ENCODE data around the gene FERMT2. TPM values are rescaled to one million over a fixed set of nuclear protein-coding genes. Genes with fewer than 3 reads are reported as not detected.

FERMT2 gene
- total and polyA plus RNA-seq, 9 of the 15 experiments (the other 6 are each of a cell fraction or from before 2014, with no cell fraction given) = 0.10 to 1.3 (median 0.40) TPM

DNA sequence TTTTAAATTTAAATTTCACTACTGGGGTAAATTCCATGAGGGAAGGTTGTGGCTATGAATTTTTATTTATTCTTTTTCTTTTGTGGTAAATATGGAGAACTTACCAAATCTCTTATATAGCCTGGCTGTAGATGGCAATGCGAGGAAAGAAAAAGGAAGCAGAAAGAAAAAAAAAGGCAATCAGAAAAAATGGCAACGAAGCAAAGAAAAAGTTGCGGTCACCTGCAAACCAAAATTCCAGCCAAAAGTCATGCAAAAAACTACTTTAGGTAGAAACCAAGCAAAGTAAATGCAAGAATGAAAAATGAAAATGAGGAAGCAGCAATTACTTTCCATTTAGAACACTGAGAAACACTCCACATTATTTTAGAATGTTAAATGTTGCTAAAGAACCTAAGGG is 89.9 kb downstream of the FERMT2 start (continued):
- TF ChIP-seq, protein P1, sequence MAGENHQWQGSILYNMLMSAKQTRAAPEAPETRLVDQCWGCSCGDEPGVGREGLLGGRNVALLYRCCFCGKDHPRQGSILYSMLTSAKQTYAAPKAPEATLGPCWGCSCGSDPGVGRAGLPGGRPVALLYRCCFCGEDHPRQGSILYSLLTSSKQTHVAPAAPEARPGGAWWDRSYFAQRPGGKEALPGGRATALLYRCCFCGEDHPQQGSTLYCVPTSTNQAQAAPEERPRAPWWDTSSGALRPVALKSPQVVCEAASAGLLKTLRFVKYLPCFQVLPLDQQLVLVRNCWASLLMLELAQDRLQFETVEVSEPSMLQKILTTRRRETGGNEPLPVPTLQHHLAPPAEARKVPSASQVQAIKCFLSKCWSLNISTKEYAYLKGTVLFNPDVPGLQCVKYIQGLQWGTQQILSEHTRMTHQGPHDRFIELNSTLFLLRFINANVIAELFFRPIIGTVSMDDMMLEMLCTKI (IDR thresholded peaks at IDR 0.05; ENCODE audit: partially characterized antibody) = no peak
- TF ChIP-seq KAT8 (IDR thresholded peaks at IDR 0.05; ENCODE audit: low read depth) = no peak
- TF ChIP-seq, protein P2, sequence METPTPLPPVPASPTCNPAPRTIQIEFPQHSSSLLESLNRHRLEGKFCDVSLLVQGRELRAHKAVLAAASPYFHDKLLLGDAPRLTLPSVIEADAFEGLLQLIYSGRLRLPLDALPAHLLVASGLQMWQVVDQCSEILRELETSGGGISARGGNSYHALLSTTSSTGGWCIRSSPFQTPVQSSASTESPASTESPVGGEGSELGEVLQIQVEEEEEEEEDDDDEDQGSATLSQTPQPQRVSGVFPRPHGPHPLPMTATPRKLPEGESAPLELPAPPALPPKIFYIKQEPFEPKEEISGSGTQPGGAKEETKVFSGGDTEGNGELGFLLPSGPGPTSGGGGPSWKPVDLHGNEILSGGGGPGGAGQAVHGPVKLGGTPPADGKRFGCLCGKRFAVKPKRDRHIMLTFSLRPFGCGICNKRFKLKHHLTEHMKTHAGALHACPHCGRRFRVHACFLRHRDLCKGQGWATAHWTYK (CRISPR knock-in tag; IDR thresholded peaks at IDR 0.05) = no peak
- no peak for TF ChIP-seq TCF7 (IDR thresholded peaks at IDR 0.05; ENCODE audit: borderline replicate concordance)
- TF ChIP-seq MECOM (CRISPR knock-in tag; IDR thresholded peaks at IDR 0.05) = no peak
- TF ChIP-seq SP1 (CRISPR knock-in tag; IDR thresholded peaks at IDR 0.05) = no peak
- no peak for TF ChIP-seq ZNF444 (CRISPR knock-in tag; IDR thresholded peaks at IDR 0.05)

DNA sequence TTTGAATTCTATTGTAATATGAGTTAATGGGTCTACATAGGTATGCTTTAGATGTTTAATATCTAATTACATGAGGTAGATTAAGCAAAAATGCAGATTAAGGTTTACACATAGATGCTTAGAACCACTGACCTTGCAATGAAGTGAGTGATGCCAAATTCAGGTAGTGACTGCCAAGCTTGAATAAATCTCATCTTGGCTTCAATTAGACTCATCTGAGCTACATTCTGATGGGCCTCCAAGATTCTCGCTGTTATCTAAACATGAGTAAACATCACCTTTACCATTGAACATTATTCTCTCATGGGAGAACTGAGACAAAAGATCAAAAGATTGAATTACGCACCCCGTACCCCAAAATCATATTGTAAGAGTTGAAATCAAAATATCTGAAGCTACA is 90.6 kb downstream of the FERMT2 start:
- no peak overlapping the region for H2AFZ ChIP-seq (ENCODE audit: low read depth, low read length)
- ATAC-seq = no peak
- H3K9me3 ChIP-seq (replicated peaks; ENCODE audit: control insufficient read depth, insufficient read depth, low read depth, low read length) = no peaks in the 10 kb centered on the region
- in situ Hi-C loops (cut with MboI) = no loop called here
- intact Hi-C loops (cut with micrococcal nuclease) = no loop called here
- H3K27ac ChIP-seq (ENCODE audit: extremely low read depth, low read depth, low read length) = no peak overlapping the region
- H3K79me2 ChIP-seq (ENCODE audit: control insufficient read depth, insufficient read depth, low read length) = no peaks in the 10 kb centered on the region
- no peak overlapping the region for H3K9ac ChIP-seq (ENCODE audit: insufficient read depth in 1 of 2, low read depth in 2 of 2, low read length in 2 of 2)
- no peaks in the 10 kb centered on the region for H4K20me1 ChIP-seq (replicated peaks; ENCODE audit: control insufficient read depth, insufficient read depth, low read length)
- no peak for DNase-seq (ENCODE audit: extremely low read depth in 1 of 4, low spot score in 3 of 4)
- no peaks in the 10 kb centered on the region for H3K9me1 ChIP-seq (ENCODE audit: control insufficient read depth, insufficient read depth, low read length)
- no peaks in the 10 kb centered on the region for H3K4me1 ChIP-seq (replicated peaks in 1 of 2; ENCODE audit: control insufficient read depth in 2 of 2, insufficient read depth in 2 of 2, low read length in 2 of 2)
- H3K27me3 ChIP-seq (ENCODE audit: control insufficient read depth in 2 of 2, insufficient read depth in 2 of 2, low read length in 2 of 2) = no peaks in the 10 kb centered on the region
- WGBS (ENCODE audit: insufficient coverage, low coverage, missing lambda C conversion rate) = 10% methylated on average over 3 of the region's 3 CpGs
- TF ChIP-seq ZNF445 (CRISPR knock-in tag; IDR thresholded peaks at IDR 0.05; ENCODE audit: low read depth) = no peak
- TF ChIP-seq ZNF764 (CRISPR knock-in tag; IDR thresholded peaks at IDR 0.05; ENCODE audit: low read depth) = no peak
- POLR2A ChIA-PET = interaction anchor here (2.0 kb wide), 1 partner anchor 9 kb away, joined by 5 read pairs; no protein-coding TSS in a partner anchor
- H3K4me2 ChIP-seq (ENCODE audit: insufficient read depth, low read length) = no peak overlapping the region
- no peak for FAIRE-seq
- CTCF ChIA-PET (ENCODE audit: low intra/inter-chr PET ratio) = no interaction called here
- BruUV-seq (replicated peaks) = no TSS peak
- H3K36me3 ChIP-seq (ENCODE audit: control insufficient read depth, insufficient read depth, low read length) = no peaks in the 10 kb centered on the region
- no peak overlapping the region for H3K4me3 ChIP-seq

Data from K562 (cell line).